Islet of Langerhans (tissue), 1 donor: ENCODE results near the gene CACNA1G.

Source experiments
- FAIRE-seq: peaks from one replicate; lab custom pipeline; 2011; peaks lifted over from hg19 to GRCh38; lab: Jason Lieb, UNC

Gene CACNA1G

GRCh38 chr17:50533720-50534148 is 26.8 kb upstream of the CACNA1G start:
- no peak for FAIRE-seq

GRCh38 chr17:50534222-50534978 is 26.1 kb upstream of the CACNA1G start:
- FAIRE-seq: no peak

GRCh38 chr17:50534979-50535326 is 25.6 kb upstream of the CACNA1G start:
- no peak for FAIRE-seq

- FAIRE-seq: no peak
These were observed 25.1 kb upstream of the CACNA1G start for GRCh38 chr17:50535407-50535806.

- no peak for FAIRE-seq
These were observed 23.6 kb upstream of the CACNA1G start for GRCh38 chr17:50536683-50537646.

- no peak for FAIRE-seq
These were observed 22.6 kb upstream of the CACNA1G start for GRCh38 chr17:50537721-50538548.

GRCh38 chr17:50538549-50539410 is 21.7 kb upstream of the CACNA1G start:
- FAIRE-seq: no peak

- FAIRE-seq: no peak
These were observed 20.6 kb upstream of the CACNA1G start for GRCh38 chr17:50539762-50540559.

GRCh38 chr17:50540560-50541401 is 19.7 kb upstream of the CACNA1G start:
- no peak for FAIRE-seq

GRCh38 chr17:50541402-50541715 is 19.2 kb upstream of the CACNA1G start:
- FAIRE-seq: no peak

GRCh38 chr17:50541716-50542688 is 18.5 kb upstream of the CACNA1G start:
- no peak for FAIRE-seq

- no peak for FAIRE-seq
These were observed 17.4 kb upstream of the CACNA1G start for GRCh38 chr17:50542795-50543774.

GRCh38 chr17:50544516-50544915 is 16.0 kb upstream of the CACNA1G start:
- no peak for FAIRE-seq

- no peak for FAIRE-seq
These were observed 15.2 kb upstream of the CACNA1G start for GRCh38 chr17:50545311-50545710.

GRCh38 chr17:50546701-50547034 is 13.8 kb upstream of the CACNA1G start:
- FAIRE-seq: no peak

- no peak for FAIRE-seq
These were observed 13.3 kb upstream of the CACNA1G start, which contains the start of gene SPATA20 for GRCh38 chr17:50547035-50547735. Gene SPATA20 (plus strand): TSS chr17:50547174. CDS start chr17:50547209, 35 bp downstream.

GRCh38 chr17:50547736-50548083 is 12.8 kb upstream of the CACNA1G start:
- FAIRE-seq: no peak
